ENCODE measurements around the gene SIL1.

Gene SIL1

DNA sequence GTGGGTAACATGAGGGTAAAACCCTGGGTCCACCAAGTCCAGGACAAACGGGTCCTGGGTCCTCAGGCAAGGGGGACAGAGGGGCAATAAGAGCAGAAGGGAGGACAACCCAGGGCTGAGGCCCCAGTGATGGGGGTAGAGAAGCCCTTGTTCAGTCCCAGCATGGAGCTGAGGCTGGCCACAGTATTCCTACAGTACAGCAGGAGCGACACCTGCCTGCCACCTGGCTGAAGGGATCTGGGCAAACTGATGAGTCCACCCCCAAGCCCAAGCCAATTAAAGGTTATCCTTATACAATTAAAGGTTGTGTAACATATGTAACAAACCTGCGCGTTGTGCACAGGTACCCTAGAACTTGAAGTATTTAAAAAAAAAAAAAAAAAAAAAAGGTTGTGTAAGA is 225.3 kb downstream of the SIL1 start:
- DNase-seq: no peak

DNA sequence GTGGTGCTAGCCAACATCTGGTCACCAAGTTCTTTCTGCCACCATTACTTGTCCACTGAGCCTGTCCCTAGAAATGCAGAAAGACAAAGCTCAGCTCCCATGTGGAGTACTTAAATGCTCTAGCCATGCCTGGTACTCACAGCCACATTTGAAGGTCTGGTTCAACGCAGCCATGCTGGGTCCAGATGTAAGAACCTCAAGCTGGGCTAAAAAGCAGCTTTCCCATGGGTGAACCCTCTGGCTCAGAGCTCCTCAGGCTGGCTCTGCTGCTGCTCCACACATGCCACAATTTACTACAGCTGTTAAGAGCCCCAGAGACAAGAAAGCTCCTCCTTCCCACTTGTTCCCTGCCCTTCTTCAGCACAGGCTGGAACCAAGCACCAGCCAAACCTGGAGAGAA is 225.9 kb downstream of the SIL1 start:
- no peak for DNase-seq

DNA sequence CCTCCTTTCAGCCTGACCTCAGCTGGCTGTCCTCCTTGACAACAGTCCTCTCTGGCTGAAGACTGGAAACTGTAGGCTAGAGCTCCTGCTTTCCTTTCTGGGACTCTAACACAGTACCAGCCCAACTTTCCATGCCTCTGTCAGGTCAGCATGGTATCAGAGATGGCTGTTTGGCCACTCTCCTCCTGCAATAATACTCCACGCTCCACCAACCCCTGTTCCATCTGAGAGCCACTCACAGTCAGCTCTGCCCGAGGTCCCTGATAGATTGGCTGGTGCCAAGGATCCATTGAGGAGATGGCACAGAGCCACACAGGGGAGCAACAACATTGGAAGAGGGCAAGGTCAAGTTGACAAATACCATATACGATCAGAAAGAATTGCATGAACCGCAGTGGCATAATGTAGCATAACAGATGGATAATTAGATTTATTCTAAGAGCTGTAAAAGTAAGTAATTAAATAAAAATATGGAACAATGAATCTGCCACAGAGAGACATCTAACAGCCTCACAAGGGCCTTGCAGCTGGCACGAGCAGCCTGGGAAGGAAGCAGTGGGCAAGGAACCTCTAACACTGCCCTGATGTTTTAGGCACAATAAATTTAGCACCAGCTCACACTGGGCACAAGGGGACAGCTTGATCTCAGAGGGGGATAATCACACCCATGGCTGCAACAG is 228.7 kb downstream of the SIL1 start:
- no peak for DNase-seq

DNA sequence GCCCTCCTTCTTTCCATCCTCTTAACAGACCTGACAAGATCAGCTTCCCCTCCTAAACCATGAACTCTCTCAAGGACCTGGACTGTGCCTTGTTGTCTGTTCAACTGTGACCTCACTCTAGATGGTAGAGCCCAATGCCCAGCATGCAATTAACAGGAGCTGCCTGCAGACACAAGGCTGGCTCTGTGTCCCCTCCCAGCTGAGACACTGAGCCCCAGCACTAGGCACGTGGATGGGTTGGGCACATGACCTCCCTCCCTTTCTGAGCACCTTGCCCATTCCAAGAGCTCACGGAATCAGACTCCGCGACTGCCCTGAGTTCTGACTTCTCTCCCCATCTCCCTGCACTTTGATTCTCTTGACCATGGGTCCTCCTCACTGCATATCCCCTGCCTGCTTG is 229.6 kb downstream of the SIL1 start:
- DNase-seq: no peak

DNA sequence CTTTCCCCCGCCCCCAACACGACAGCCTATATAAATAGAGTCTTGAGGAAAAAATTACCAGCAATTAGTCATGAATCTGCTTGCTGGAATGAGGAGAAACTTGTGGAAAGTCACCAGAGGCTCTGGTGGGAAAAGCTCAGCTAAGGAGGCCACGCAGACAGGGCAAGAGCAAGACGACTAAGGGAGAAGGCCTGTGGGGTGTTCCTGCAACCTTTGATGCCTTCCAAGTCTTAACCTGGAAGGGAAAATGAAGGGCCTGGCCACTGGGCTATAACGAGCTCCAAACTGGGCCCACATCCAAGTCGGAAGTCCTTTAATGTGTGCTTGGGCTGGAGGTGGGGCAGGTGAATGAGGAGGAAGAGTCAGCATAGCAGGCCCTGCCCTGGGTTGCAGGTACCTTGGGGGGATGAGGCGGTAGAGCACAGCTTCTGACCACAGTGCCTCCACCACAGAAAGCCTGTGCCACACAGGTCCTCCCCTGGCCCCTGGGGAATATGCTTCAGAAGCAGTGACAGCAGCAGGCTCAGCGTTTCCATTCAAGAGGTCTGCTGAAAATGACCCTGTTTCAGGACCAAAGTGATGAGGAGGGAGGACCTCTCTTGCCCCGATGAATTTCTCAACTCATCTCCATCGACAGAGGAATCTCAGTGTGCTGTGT is 230.2 kb downstream of the SIL1 start:
- DNase-seq: no peak

DNA sequence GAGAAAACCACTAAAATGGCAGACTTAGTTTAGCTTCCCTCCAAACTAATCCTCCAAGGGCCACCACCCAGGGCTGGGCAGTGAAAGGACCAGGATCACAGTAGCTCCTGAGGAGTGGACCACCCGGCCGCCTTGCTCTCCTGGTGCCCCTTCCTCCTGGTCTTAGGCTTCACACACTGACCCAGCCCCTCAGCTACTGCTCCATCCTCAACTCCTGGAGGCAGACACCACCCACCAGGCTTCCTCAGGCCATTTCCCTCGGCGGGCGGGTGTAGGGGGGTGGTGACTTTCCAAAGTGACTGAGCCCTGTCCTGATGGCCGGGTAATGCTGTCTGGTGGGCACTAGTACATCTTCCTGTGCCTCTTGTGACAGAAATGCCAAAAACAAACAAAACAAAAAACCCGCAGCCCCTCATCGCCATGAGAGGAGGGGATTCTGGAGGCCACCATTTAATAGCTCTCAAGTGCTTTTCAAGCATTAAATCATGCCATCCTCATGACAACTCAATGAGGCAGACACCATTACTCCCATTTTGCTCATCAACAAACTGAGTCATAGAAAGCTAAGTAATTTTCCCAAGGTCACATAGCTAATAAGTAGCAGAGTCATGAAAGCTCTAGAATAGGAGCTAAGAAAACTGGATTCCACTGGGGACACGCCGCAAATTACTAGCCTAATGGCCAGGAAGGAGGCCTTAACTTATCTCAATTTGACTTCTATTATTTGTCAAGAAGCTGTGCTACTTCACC is 231.8 kb downstream of the SIL1 start:
- no peak for DNase-seq

DNA sequence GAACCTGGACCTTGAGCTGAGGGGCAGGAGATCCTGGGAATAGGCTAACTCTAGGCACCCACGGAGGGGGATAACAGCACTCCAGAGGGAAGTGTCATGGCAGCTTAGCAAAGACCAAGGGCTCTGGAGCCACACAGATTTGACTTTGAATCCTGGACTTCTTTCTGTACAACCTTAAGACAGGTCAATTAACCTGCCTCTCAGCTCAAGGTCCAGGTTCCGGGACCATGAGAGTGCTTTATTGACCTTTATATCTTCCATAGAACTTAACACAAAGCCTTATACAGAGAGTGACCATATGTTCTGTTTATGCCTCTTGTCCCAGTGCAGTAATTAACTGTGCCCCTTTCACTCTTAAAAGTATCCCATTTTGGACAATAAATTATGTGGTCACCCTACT is 232.5 kb downstream of the SIL1 start:
- no peak for DNase-seq

DNA sequence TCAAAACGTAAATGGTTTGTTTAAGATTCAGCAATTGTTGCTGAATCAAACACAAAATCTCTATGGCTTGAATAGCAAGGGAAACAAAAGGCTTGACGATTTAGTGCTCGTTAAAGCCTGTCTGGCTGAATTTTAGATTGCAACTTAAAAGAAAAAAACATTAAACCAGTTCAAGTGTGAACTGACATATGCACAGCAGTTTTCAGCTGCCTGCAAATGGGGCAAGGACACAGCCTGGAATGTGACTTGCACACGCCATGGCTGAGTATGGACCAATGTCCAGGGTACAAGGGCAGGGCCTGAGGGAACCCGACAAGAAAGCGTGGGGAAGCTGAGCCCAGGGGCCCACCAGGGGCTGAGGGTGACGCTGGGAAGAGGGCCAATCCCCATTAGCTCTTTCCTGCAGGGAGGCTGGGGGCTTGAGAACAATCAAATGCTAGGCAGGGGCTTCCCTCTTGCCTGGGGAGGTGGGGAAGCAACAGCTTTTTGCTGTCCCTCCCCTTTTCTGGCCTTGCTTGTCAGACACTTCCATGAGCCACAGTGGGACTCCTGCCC is 233.4 kb downstream of the SIL1 start:
- DNase-seq: no peak

DNA sequence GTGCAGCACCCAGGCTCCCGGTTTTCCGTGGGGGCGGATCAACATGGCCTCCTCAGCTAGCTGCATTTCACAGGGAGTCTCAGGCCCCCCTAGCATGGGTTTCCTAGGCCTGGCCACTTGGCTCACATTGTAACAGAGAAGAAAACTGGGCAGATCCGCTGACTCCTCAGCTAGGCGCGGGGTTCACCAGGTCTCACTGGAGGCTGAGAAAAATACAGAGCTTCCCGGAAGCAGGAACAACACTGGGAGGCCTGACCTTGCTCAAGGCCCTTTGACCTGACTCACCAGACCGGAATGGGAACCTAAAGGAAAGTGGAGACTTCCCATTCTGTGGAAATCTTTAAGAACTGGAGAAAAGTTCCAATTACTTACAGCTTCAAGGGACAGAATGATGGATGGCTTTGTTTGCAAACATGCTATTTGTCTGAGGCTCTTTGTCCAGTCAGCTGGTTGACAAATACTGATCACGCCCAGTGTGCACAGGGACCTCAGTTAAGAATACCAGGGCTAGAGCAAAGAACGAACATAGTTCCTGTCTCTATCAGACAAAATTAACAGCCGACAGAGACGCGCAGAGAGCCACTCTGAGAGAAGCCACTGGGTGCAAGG is 234.3 kb downstream of the SIL1 start:
- no peak for DNase-seq

DNA sequence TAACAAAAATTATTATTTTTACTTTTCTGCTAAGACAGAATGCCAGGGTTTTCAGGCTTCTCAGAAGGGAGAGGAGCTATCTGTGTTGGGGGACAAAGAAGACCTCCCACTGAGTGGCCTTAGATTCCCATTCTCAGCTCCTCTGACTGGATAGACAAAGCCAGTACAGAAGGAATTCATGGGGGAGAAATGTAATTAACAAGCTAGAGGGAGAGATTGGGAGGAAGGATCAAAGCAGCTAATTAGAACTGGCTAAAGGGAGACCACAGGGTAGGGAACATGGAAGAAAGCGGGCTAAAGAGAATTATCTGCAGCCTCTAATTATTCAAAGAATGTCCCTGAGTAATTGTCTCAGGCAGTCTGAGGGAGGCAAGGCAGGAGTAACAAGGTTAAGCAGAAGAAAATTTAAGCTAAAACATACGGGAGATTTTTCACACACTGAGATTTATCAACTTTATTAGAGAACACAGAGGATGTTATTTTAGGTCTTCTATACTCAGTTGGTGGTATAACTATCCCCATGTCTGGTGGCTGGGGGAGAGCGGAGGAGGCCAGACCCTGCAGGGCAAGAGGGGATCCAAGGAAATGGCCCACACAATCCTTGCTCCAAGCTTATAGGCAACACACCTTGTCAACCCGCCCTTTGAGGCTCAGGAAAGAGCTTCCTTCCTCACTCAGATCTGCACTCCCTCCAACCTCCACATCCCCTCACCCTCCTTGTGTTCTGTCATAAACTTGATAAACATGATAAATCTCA is 235.4 kb downstream of the SIL1 start:
- no peak for DNase-seq

DNA sequence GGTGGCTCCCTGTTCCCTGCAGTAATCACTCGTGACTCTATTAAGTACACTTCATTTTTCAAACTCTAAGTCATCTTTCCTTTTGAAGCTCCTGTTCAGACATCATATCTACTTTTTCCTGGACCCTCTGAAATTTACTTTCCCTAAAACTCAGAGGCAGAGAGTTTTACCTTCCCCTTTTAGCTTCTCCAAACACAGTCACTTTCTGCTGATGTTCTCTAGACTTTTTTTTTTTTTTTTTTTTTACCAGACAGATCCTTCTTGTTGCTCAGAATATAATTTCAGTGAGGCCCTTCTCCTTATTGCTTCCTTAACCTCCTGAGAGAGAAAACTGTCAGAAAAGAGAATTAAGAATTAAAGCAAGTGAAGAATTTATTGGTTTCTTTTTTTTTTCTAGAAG is 236.4 kb downstream of the SIL1 start:
- DNase-seq: no peak

DNA sequence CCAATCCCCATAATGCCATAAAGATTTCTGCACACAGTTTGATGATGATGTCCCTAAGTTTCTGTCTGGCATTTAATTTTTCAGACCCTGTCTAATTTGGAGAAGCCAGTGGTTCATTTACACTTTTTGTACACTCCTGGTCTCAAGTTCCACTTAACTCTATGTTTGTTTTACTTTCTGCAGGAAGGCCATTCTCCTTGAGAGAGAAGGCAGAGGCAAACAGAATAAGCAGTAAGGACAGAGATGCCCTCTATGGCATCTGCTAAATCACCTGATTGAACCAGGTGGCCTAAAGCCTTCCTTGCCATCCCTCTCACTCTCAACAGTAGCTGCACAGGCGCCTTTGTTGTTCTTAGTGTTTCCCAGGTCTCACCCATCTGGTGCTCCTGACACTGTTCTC is 236.9 kb downstream of the SIL1 start:
- no peak for DNase-seq

DNA sequence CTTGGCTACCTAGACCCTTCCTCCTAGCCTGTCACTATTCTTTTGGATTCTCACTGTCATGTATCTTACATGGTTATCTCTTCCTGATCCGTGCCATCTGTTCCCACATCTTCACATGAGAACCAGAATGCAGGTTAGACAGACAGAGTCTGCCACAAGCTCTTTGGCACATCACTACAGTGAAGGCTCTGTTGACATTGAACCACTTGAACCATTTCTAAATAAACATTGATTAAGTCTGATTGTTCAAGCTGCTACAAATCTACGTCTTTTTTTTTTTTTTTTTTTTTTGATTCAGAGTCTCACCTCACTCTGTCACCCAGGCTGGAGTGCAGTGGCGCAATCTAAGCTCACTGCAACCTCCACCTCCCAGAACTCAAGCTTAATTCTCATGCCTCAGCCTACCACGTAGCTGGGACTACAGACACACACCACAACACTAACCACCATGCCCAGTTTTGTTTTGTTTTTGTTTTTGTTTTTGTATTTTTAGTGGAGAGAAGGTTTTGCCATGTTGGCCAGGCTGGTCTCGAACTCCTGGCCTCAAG is 237.9 kb downstream of the SIL1 start:
- no peak for DNase-seq

DNA sequence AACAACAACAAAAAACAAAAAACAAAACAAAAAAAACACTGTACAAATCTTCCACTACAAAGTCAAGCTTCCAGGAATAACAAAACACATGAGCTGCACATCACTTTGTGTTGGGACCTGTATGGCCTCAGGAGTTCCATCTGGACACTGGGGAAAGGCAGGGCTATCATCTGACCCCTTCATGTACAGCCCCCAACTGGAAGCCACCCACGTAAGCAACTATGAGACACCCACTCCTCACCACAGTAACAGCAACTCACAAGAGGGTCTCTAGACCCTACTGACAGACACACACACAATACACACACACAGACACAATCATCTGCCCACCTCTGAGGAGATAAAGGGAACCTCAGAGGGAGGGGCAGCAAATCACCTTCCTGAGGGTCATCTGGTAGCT is 241.4 kb downstream of the SIL1 start:
- DNase-seq: no peak

DNA sequence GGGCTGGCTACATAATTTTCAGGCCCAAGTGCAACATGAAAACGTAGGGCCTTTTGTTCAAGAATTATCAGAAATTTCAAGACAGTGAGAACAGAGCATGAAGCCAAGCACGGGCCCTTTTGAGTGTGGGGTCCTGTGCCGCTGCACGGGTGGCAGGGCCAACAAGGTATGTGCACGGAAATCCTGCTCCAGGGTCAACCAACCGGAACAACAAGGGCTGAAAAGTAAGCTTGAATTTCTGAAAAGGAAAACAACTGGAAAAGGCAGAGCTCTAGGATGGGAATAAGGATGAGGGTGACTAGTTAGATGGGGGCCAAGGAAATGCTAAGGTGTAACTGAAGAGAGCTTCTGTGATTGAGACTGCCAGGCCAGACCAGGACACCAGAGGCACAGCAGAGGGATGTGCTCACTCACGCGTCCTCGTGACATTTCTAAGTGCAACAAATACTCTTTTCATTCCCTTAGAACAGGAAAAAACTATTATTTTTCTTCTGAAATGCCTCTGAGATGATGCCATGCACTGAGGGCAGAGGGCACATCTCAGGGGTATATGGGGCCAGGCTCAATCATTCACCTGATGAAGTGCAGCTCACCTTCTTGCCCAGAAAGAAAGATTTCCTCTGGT is 242.4 kb downstream of the SIL1 start:
- DNase-seq: no peak

DNA sequence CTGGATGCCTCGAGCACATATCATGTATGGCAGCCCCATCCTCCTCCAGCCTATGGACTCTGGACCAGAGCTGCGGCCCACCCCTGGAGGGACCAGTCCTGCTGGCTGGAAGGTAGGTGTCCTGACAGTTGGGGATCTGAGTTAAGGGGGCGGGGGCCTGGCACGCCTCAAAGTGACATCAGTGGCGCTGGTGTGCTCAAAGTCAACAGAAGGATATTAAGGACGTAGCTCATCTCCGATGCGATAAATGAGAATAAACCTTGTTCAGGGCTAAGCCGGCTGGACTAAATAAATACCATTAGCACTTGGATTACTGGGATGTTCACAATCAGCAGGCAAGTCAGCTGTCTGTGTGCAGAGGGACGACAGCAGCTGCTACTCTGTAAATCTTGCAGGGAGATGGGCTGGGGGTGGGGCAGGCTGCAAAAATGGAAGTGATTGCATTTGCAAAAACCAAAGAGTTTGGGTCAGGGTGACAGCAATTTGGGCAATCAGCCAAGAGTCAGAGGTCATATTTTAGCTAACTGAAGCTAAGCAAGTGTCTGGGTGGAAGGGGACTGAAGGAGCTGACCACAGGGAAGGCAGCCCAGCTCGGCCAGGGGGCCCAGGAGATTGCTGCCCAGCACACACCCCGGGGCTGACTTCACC is 243.0 kb downstream of the SIL1 start:
- DNase-seq: no peak

DNA sequence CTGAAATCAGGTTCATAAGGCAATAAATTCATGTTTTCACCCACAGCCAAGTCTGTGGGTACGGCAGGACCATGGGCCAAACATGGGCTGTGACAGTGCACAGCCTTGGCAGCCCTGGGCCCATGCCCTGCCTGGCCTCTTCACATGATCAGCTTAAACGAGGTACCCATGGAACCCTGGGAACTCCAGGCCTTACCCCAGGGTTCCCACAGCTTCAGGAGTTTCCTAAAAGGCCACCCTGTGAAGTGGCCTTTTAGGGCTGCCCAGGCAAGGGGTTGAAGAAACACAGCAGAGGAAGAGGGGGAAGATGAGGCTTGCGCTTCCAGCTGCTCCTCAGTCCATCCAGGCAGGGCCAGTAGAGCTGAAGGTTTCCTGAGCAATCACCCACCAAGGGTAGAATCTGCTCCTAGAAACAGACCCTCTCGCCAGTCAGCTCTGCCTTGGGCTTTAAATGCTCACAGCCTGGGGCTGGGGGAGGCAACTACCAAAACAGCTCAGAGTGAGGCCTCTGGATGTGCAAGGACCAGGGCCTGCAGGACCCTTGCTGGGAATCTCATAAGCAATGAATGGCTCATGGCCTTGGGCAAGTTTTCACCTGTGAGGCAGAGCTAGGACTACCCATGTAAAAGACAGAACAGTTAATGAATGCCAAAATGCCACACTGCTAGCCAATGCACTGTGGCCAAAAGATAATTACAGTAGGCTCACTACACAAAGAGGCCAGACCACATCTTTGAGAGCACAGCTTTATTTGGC is 243.7 kb downstream of the SIL1 start:
- no peak for DNase-seq

DNA sequence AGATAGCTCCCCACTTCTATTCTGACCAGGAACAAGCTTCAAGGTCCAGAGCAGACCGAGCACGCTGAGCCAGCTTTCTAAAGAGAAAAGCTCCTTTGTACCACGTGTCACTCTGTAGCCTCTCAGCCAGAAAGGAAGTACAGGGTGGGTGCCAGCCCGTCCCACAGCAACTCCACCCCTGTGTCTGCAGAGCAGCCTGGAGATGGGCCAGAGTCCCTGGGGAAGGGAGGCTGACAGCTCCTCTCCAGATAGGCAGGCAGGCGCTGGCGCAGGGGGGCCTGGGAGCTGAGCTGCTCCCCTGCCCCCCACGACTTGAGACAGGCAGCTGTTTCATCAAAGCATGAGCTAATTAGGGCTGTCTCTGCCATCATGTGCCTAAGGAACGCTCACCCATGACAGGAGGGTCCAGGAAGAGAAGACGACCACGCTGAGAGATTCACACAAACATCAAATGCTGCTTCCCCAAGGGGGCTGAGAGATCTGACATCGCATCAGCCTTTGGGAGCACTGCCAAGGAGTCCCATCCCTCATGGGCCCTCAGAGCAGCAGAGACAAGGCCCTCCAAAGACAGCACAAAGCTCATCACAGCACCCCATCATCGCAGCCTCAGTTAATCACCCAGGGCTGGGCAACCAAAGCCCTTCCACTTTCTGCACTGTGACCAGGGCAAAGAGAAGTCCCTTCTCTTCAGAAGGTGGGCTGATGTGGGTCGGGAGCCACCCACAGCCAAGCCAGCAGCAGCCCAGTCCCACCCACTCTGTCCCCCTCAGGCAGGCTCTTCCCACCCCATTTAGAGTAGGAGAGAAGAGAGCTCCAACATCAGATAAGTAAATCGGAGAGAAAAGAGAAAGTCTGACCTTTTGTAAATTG is 244.5 kb downstream of the SIL1 start:
- no peak for DNase-seq

DNA sequence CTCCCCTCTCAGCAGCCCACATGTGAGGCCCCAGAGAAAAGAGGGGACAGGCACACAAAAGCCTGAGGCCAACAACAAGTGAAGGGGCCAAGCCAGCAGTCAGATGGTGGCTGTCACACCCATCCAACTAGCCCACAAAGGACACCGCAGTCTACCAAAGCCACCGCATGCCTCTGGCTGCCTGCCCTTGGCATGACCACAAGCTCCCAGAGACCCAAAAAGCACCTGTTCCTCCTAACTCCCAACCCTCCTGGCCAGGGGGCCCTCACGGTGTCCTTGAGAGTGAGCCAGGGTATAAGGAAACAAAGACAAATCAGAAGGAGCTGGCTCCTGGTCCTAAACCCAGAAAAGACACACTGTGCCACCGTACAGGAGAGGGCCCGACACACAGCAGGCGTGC is 245.2 kb downstream of the SIL1 start:
- no peak for DNase-seq
